ENCODE results near the gene SMTN. TPM values are rescaled to one million over a fixed set of nuclear protein-coding genes. Genes with fewer than 3 reads are reported as not detected.
A peak's percentile ranks its signal among the peaks of the same experiment; 100 is the strongest.

Gene SMTN
- polyA plus RNA-seq, 1 of the 3 experiments (the other 2 are of a cell fraction): 30.4 TPM

GRCh38 chr22:31125521-31126117 is 44.5 kb downstream of the SMTN start:
- Histone ChIP-seq H3K27me3 (ENCODE audit: insufficient read depth) (no peaks in the 10 kb centered on the region), H4K20me1 (ENCODE audit: insufficient read depth) (no peaks in the 10 kb centered on the region), H2AFZ (ENCODE audit: low read depth) (no peak overlapping the region), H3F3A (replicated peaks; ENCODE audit: insufficient read depth) (peaks cover 4% of the 10 kb centered on the region), H3K9ac (no peak overlapping the region), H3K36me3 (replicated peaks in 1 of 2; ENCODE audit: control insufficient read depth in 1 of 2, insufficient read depth in 2 of 2, low read length in 1 of 2) (no peaks in the 10 kb centered on the region), H3K4me1 (ENCODE audit: control insufficient read depth in 1 of 2, insufficient read depth in 2 of 2, low read depth in 1 of 2, low read length in 1 of 2) (peaks cover 0 to 43% of the 10 kb centered on the region in 2 experiments; a peak in 1 of 4 replicates), H3K9me3 (no peaks in the 10 kb centered on the region), H3K4me3 (ENCODE audit: low read depth in 2 of 2, low read length in 1 of 2) (no peak overlapping the region; a peak in 1 of 4 replicates), H3K9me2 (no peaks in the 10 kb centered on the region), H3K79me2 (ENCODE audit: insufficient read depth) (no peaks in the 10 kb centered on the region), H3K4me2 (no peak overlapping the region), H3K27ac (ENCODE audit: low read depth in 2 of 2, low read length in 1 of 2) (peak overlapping the region in 1 of 2 experiments; percentile 86; a peak in 2 of 4 replicates)
- TF ChIP-seq FOSL2 (IDR thresholded peaks at IDR 0.05; ENCODE audit: borderline replicate concordance, low read depth) (no peak), PBX3 (IDR thresholded peaks at IDR 0.05) (no peak), POLR2AphosphoS5 (IDR thresholded peaks at IDR 0.05; ENCODE audit: low read depth, low read length) (no peak), GABPA (IDR thresholded peaks at IDR 0.05; ENCODE audit: low read depth) (no peak), EP300 (IDR thresholded peaks at IDR 0.05; ENCODE audit: borderline replicate concordance in 1 of 2, low read depth in 1 of 2, low read length in 1 of 2) (no peak), GATA2 (CRISPR knock-in tag; IDR thresholded peaks at IDR 0.05) (no peak)
- DNase-seq: no peak
- ChIA-PET POLR2A (no interaction called here), CTCF (interaction anchor here (8.2 kb wide), 1 partner anchor 17 kb away, joined by 52 read pairs; the partner anchor contains the start of gene SELENOM)
- WGBS (ENCODE audit: low lambda C conversion rate): 77% methylated on average over 7 of the region's 12 CpGs

GRCh38 chr22:31126128-31126868 is 45.2 kb downstream of the SMTN start:
- Histone ChIP-seq H3K4me3 (ENCODE audit: low read depth in 2 of 2, low read length in 1 of 2) (no peak overlapping the region), H3K9me3 (no peaks in the 10 kb centered on the region), H2AFZ (ENCODE audit: low read depth) (no peak overlapping the region), H4K20me1 (ENCODE audit: insufficient read depth) (no peaks in the 10 kb centered on the region), H3K4me1 (ENCODE audit: control insufficient read depth in 1 of 2, insufficient read depth in 2 of 2, low read depth in 1 of 2, low read length in 1 of 2) (peaks cover 0 to 43% of the 10 kb centered on the region in 2 experiments; a peak in 1 of 4 replicates), H3K4me2 (no peak overlapping the region), H3K9me2 (no peaks in the 10 kb centered on the region), H3F3A (replicated peaks; ENCODE audit: insufficient read depth) (peaks cover 6% of the 10 kb centered on the region), H3K9ac (no peak overlapping the region), H3K36me3 (replicated peaks in 1 of 2; ENCODE audit: control insufficient read depth in 1 of 2, insufficient read depth in 2 of 2, low read length in 1 of 2) (no peaks in the 10 kb centered on the region), H3K27ac (ENCODE audit: low read depth in 2 of 2, low read length in 1 of 2) (peak overlapping the region in 1 of 2 experiments; percentile 86; a peak in 1 of 4 replicates), H3K79me2 (ENCODE audit: insufficient read depth) (no peaks in the 10 kb centered on the region), H3K27me3 (ENCODE audit: insufficient read depth) (no peaks in the 10 kb centered on the region)
- POLR2A ChIA-PET: no interaction called here
- WGBS (ENCODE audit: low lambda C conversion rate): 95% methylated on average over 12 of the region's 22 CpGs
- DNase-seq: no peak
- CTCF ChIA-PET: interaction anchor here (8.2 kb wide), 1 partner anchor 17 kb away, joined by 52 read pairs; the partner anchor contains the start of gene SELENOM
- TF ChIP-seq RFX5 (IDR thresholded peaks at IDR 0.05; ENCODE audit: low read length) (no peak), RXRA (IDR thresholded peaks at IDR 0.05; ENCODE audit: borderline replicate concordance, low read depth) (no peak), SMC3 (IDR thresholded peaks at IDR 0.05; ENCODE audit: low read depth, low read length) (no peak), FOXM1 (IDR thresholded peaks at IDR 0.05; ENCODE audit: low read depth) (no peak), USF2 (IDR thresholded peaks at IDR 0.05; ENCODE audit: borderline replicate concordance, low read depth, low read length) (no peak), MEF2A (IDR thresholded peaks at IDR 0.05; ENCODE audit: borderline replicate concordance, low read depth) (no peak), MXI1 (IDR thresholded peaks at IDR 0.05; ENCODE audit: low read depth, low read length) (no peak), RAD21 (IDR thresholded peaks at IDR 0.05; ENCODE audit: low read length) (no peak), FOXJ3 (CRISPR knock-in tag; IDR thresholded peaks at IDR 0.05) (no peak), MAX (IDR thresholded peaks at IDR 0.05; ENCODE audit: low read depth) (no peak), TAF1 (IDR thresholded peaks at IDR 0.05; ENCODE audit: borderline replicate concordance, low read depth, low read length) (no peak), CHD2 (IDR thresholded peaks at IDR 0.05; ENCODE audit: low read length, partially characterized antibody) (no peak), PBX3 (IDR thresholded peaks at IDR 0.05) (no peak), NRF1 (IDR thresholded peaks at IDR 0.05; ENCODE audit: low read depth, low read length) (no peak), POLR2AphosphoS5 (IDR thresholded peaks at IDR 0.05; ENCODE audit: low read depth, low read length) (no peak), EZH2phosphoT487 (IDR thresholded peaks at IDR 0.05; ENCODE audit: borderline replicate concordance, low read depth) (no peak), FOSL2 (IDR thresholded peaks at IDR 0.05; ENCODE audit: borderline replicate concordance, low read depth) (no peak), YY1 (IDR thresholded peaks at IDR 0.05; ENCODE audit: low read depth) (no peak)

Data from SK-N-SH (cell line).